GM12801 (cell line): ENCODE measurements around the gene UTP20.

Source experiments
- CTCF ChIP-seq: IDR thresholded peaks from one replicate; pipeline ENCODE4 v1.5.1; 2011; ENCODE audit warnings: control low read depth; ENCODE audit not compliant: insufficient read length; ENCODE audit errors: extremely low read depth

UTP20 gene

DNA sequence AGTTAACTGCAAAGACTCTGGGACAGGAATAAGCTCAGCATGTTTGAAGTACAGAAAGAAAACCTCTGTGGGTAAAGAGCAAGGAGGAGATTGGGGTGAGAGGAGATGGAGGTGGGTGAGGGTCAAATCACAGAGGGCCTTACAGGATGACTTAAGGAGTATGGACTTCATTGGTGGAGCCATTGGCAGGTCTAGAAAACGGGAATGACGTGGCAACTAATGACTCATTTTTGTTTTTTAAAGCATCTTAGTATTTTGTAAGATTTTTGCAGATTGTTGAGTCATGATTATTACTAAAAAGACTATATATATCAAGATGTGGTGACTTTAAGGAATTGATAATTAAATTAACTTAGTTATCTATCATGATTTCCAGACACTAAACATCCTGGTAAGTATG is 18.5 kb downstream of the UTP20 start:
- no peak for TF ChIP-seq CTCF

DNA sequence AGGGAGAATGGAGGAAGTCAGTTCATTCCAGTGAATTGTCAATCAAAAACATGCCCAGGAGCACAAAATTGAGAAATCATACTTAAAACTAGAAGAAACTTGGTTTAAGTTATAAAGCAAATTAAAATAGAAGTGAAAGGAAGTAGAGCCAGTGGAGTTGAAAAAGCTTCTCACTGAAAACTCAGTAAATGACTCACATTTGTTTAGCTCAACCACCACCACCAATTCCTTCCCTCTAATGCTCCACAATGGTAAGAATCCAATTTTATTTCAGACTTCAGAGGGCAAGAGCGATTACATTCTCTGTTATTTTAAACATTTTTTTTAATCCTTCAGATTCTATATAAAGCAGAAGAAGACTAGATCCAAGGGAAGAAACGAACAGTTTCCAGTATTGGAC is 19.4 kb downstream of the UTP20 start:
- TF ChIP-seq CTCF: no peak

DNA sequence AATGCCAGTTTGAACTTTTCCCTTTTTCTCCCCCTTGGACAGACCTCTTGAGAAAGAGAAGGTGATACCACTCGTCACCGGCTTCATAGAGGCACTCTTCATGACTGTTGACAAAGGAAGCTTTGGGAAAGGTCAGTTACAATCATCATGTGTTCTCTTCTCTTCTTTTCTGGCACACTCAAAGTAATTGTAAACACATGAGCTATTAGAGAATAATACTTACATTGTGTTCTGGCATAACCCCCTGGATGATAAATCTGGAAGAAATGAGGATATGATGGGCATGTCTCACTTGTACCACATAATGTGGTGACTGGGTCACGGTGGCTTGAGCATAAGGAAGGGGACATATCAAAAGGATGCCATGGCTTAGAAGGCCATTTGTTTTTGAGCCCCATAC is 20.0 kb downstream of the UTP20 start:
- no peak for TF ChIP-seq CTCF

GRCh38 chr12:101302741-101303140 is 22.8 kb downstream of the UTP20 start:
- TF ChIP-seq CTCF: no peak

GRCh38 chr12:101305226-101305779 is 25.4 kb downstream of the UTP20 start:
- no peak for TF ChIP-seq CTCF

DNA sequence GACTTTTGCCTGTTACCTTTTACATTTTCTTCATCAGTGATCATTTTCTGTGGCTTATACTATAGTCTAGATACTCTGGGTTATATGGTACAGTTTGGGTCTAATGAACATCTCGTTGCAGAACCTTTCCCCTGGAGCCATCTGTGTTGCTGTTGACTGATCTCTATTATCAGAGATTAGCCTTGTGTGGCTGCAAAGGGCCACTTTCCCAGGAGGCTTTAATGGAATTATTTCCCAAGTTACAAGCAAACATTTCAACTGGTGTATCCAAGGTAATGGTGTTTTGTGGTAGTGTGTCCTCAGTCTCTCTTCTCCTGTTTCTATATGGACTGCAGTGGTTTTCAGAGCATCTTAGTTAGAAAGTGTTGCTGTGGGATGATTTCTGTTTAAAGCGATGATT is 25.9 kb downstream of the UTP20 start:
- TF ChIP-seq CTCF: no peak

DNA sequence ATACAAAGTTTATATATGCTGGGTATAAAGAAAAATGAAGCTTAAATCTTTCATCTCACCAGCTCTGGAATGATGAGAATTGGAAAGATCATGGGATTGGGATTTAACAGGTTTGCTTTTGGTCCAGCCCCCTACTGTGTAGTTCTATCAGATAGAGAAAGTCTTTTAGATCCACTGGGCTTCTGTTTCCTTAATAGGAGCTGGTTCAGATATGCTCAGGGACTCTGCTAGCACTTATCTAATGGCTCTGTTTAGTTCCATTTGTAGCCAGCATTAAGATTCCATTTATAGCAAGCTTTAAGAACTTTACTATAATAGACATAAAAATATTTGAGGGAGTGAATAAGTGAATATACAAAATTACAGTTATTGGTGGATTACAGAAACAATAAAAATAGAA is 42.6 kb downstream of the UTP20 start:
- no peak for TF ChIP-seq CTCF

DNA sequence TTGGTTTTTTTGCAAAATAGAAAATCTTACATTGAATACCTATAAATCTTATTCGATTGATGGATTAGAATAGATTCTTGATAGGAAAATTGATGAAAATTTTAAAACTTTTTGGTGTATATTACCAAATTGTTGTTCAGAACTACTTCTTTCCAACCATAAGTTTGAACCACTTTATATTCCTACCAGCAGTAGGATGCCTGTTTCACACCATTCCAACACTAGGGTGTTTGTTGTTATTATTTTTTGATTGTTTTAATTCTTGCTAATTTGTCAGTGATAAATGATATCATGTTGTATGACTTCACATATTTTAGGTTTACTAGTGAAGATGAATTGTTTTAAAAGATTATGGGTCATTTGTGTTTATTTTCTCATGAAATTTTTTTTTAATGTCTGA is 43.4 kb downstream of the UTP20 start:
- no peak for TF ChIP-seq CTCF
